ENCODE measurements around the gene TEX51. TPM values are rescaled to one million over a fixed set of nuclear protein-coding genes. Genes with fewer than 3 reads are reported as not detected.

TEX51 gene
- total RNA-seq, 1 experiment from 2014 or later = not detected

- DNase-seq (ENCODE audit: low read depth, low spot score) (no peak), ATAC-seq (no peak)
- BruUV-seq (replicated peaks) = no TSS peak
- H3K4me1 ChIP-seq (ENCODE audit: control insufficient read depth in 1 of 2, insufficient read depth in 2 of 2, low read length in 2 of 2) = no peaks in the 10 kb centered on the region
- ChIA-PET RAD21 (ENCODE audit: low non-redundant PET in 1 of 2, low total read pairs in 2 of 2, uncharacterized antibody in 2 of 2, unreplicated experiment in 2 of 2) (no interaction called here), CTCF (no interaction called here), POLR2A (no interaction called here)
- H3K9me3 ChIP-seq (ENCODE audit: control insufficient read depth in 1 of 2, insufficient read depth in 1 of 2, low read depth in 1 of 2, low read length in 2 of 2) = no peaks in the 10 kb centered on the region
- no peaks in the 10 kb centered on the region for H4K20me1 ChIP-seq (ENCODE audit: insufficient read depth)
- H3K79me2 ChIP-seq (ENCODE audit: insufficient read depth, low read length) = no peaks in the 10 kb centered on the region
- H3K9me2 ChIP-seq (ENCODE audit: insufficient read depth) = no peaks in the 10 kb centered on the region
- H3K36me3 ChIP-seq (ENCODE audit: control insufficient read depth in 1 of 2, insufficient read depth in 2 of 2, low read length in 2 of 2) = no peaks in the 10 kb centered on the region
- no peak overlapping the region for H3K27ac ChIP-seq (ENCODE audit: low read depth, low read length)
- TF ChIP-seq EZH2phosphoT487 (IDR thresholded peaks at IDR 0.05; ENCODE audit: borderline replicate concordance) = no peak
- no peak for TF ChIP-seq JUND (IDR thresholded peaks at IDR 0.05)
- TF ChIP-seq SP1 (IDR thresholded peaks at IDR 0.05; ENCODE audit: low read depth) = no peak
- TF ChIP-seq ZNF274 (IDR thresholded peaks at IDR 0.05; ENCODE audit: low read depth, low read length) = no peak
- no peak for TF ChIP-seq CEBPB (IDR thresholded peaks at IDR 0.05; ENCODE audit: low read depth)
- TF ChIP-seq, protein P1, sequence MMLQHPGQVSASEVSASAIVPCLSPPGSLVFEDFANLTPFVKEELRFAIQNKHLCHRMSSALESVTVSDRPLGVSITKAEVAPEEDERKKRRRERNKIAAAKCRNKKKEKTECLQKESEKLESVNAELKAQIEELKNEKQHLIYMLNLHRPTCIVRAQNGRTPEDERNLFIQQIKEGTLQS (IDR thresholded peaks at IDR 0.05) = no peak
- TF ChIP-seq TCF7L2 (IDR thresholded peaks at IDR 0.05; ENCODE audit: borderline replicate concordance, extremely low read depth, insufficient read depth, insufficient read length) = no peak
- no peak for TF ChIP-seq YY1 (IDR thresholded peaks at IDR 0.05; ENCODE audit: extremely low read depth, insufficient replicate concordance, low read depth, low read length)
- TF ChIP-seq ELF1 (IDR thresholded peaks at IDR 0.05; ENCODE audit: borderline replicate concordance, low read depth) = no peak
- no peak for TF ChIP-seq CTCF (IDR thresholded peaks at IDR 0.05 in 2 of 3, conservative IDR thresholded peaks at IDR 0.05 in 1 of 3; ENCODE audit: borderline replicate concordance in 1 of 3, insufficient read depth in 1 of 3, low read depth in 2 of 3, low read length in 2 of 3)
- no peak for TF ChIP-seq FOSL1 (IDR thresholded peaks at IDR 0.05; ENCODE audit: low read depth)
- TF ChIP-seq SIN3A (IDR thresholded peaks at IDR 0.05; ENCODE audit: low read depth) = no peak
- TF ChIP-seq MAX (IDR thresholded peaks at IDR 0.05) = no peak
- TF ChIP-seq POLR2AphosphoS5 (IDR thresholded peaks at IDR 0.05; ENCODE audit: low read depth, low read length) = no peak
- TF ChIP-seq EZH2 (IDR thresholded peaks at IDR 0.05) = no peak
- no peak for TF ChIP-seq SRF (IDR thresholded peaks at IDR 0.05; ENCODE audit: low read depth)
- no peak for TF ChIP-seq CBX3 (IDR thresholded peaks at IDR 0.05; ENCODE audit: low read depth)
- TF ChIP-seq, protein P2, sequence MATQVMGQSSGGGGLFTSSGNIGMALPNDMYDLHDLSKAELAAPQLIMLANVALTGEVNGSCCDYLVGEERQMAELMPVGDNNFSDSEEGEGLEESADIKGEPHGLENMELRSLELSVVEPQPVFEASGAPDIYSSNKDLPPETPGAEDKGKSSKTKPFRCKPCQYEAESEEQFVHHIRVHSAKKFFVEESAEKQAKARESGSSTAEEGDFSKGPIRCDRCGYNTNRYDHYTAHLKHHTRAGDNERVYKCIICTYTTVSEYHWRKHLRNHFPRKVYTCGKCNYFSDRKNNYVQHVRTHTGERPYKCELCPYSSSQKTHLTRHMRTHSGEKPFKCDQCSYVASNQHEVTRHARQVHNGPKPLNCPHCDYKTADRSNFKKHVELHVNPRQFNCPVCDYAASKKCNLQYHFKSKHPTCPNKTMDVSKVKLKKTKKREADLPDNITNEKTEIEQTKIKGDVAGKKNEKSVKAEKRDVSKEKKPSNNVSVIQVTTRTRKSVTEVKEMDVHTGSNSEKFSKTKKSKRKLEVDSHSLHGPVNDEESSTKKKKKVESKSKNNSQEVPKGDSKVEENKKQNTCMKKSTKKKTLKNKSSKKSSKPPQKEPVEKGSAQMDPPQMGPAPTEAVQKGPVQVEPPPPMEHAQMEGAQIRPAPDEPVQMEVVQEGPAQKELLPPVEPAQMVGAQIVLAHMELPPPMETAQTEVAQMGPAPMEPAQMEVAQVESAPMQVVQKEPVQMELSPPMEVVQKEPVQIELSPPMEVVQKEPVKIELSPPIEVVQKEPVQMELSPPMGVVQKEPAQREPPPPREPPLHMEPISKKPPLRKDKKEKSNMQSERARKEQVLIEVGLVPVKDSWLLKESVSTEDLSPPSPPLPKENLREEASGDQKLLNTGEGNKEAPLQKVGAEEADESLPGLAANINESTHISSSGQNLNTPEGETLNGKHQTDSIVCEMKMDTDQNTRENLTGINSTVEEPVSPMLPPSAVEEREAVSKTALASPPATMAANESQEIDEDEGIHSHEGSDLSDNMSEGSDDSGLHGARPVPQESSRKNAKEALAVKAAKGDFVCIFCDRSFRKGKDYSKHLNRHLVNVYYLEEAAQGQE (IDR thresholded peaks at IDR 0.05; ENCODE audit: low read depth) = no peak
- no peak for TF ChIP-seq EGR1 (IDR thresholded peaks at IDR 0.05; ENCODE audit: low read depth)
- no peak for TF ChIP-seq RAD21 (IDR thresholded peaks at IDR 0.05; ENCODE audit: low read depth)
- no peak overlapping the region for H3K4me2 ChIP-seq (ENCODE audit: low read length)
- no peak overlapping the region for H2AFZ ChIP-seq (ENCODE audit: low read depth, low read length, poor library complexity, severe bottlenecking)
- H3K9ac ChIP-seq (ENCODE audit: low read length) = no peak overlapping the region
- intact Hi-C loops (cut with micrococcal nuclease) = no loop called here
- peaks cover 24% of the 10 kb centered on the region; the same call in 1 of the 2 replicates for H3K27me3 ChIP-seq (ENCODE audit: insufficient read depth, low read length)
- no peak overlapping the region for H3K4me3 ChIP-seq (replicated peaks in 1 of 2; ENCODE audit: low read depth in 1 of 2, low read length in 2 of 2)
Observed at GRCh38 chr2:126862730-126863129, 36.0 kb upstream of the TEX51 start.

All from HCT116 (cell line).